CD8-positive, alpha-beta memory T cell (primary cell): Measurements from ENCODE around the gene MRPL23. TPM values are rescaled to one million over a fixed set of nuclear protein-coding genes. Genes with fewer than 3 reads are reported as not detected.

ENCODE experiments used
- CTCF ChIA-PET: fragments of 350-600 bp; sonication (Branson Sonifier 250); formaldehyde crosslinking; loops from one replicate; lab custom pipeline; 2021; ENCODE audit warnings: antibody characterized with exemption; lab: Charles Lee
- POLR2A ChIA-PET: fragments of 350-600 bp; sonication (Branson Sonifier 250); formaldehyde crosslinking; loops from one replicate; lab custom pipeline; 2021; ENCODE audit warnings: antibody characterized with exemption; lab: Charles Lee
- DNase-seq, 5 donors: peaks; one replicate each; pipeline versions ENCODE4 v3.0.0 to v3.0.0-alpha.2; 2020 to 2022; ENCODE audit warnings: mixed read lengths in 1 of 5
- H3K27ac ChIP-seq: one replicate; pipeline ENCODE4 v1.7.0; 2013; ENCODE audit warnings: low read depth, mild to moderate bottlenecking, low read length, moderate library complexity
- H3K27me3 ChIP-seq: 2 replicates; pipeline ENCODE4 v1.7.0; 2013; ENCODE audit warnings: low read length, mild to moderate bottlenecking; ENCODE audit not compliant: insufficient read depth, poor library complexity, severe bottlenecking
- H3K36me3 ChIP-seq: 2 replicates; pipeline ENCODE4 v1.7.0; 2013; ENCODE audit warnings: mild to moderate bottlenecking, low read length, moderate library complexity; ENCODE audit not compliant: insufficient read depth
- H3K4me1 ChIP-seq: 2 replicates; pipeline ENCODE4 v1.7.0; 2013; ENCODE audit warnings: mild to moderate bottlenecking, low read length, moderate library complexity; ENCODE audit not compliant: insufficient read depth
- H3K4me3 ChIP-seq: 2 replicates; pipeline ENCODE4 v1.7.0; 2013; ENCODE audit warnings: mild to moderate bottlenecking, low read length
- H3K9me3 ChIP-seq: 2 replicates; pipeline ENCODE4 v1.7.0; 2013; ENCODE audit warnings: mild to moderate bottlenecking, low read length
- H3K27ac Mint-ChIP-seq, 8 donors: one replicate each; pipeline ENCODE4 v1.8.0; 2020 to 2021; ENCODE audit warnings: mixed read lengths in 8 of 8, mild to moderate bottlenecking in 6 of 8, inconsistent platforms in 3 of 8, moderate library complexity in 3 of 8
- H3K27me3 Mint-ChIP-seq, 2 donors: one replicate each; pipeline ENCODE4 v1.8.0; 2020 to 2021; ENCODE audit warnings: mixed read lengths in 2 of 2, mild to moderate bottlenecking in 1 of 2, moderate library complexity in 1 of 2
- H3K36me3 Mint-ChIP-seq, 3 donors: one replicate each; pipeline ENCODE4 v1.8.0; 2020 to 2021; ENCODE audit warnings: mixed read lengths in 3 of 3, inconsistent platforms in 1 of 3, mild to moderate bottlenecking in 1 of 3
- H3K4me1 Mint-ChIP-seq, 3 donors: one replicate each; pipeline ENCODE4 v1.8.0; 2020 to 2021; ENCODE audit warnings: mixed read lengths in 3 of 3, inconsistent platforms in 1 of 3, mild to moderate bottlenecking in 1 of 3
- H3K4me3 Mint-ChIP-seq, 7 donors: one replicate each; pipeline ENCODE4 v1.8.0; 2020 to 2021; ENCODE audit warnings: mixed read lengths in 7 of 7, mild to moderate bottlenecking in 6 of 7, moderate library complexity in 4 of 7, inconsistent platforms in 2 of 7
- H3K9me3 Mint-ChIP-seq, 5 donors: one replicate each; pipeline ENCODE4 v1.8.0; 2020 to 2022; ENCODE audit warnings: mixed read lengths in 5 of 5, mild to moderate bottlenecking in 3 of 5, moderate library complexity in 2 of 5, inconsistent platforms in 1 of 5
- polyA plus RNA-seq: library from polyadenylated mRNA; unstranded; fragments of 300-500 nt; fragmentation: Illumina TruSeq; gene quantifications from one replicate; pipeline ENCODE4 v1.2.3, GENCODE V29; 2021
- total RNA-seq, 2 experiments: library from RNA; stranded (reverse); gene quantifications; one replicate each; pipeline ENCODE4 v1.2.3, GENCODE V29; 2021

The MRPL23 gene
- total and polyA plus RNA-seq, 3 experiments from 2014 or later = 9.3 to 129 (median 127) TPM

DNA sequence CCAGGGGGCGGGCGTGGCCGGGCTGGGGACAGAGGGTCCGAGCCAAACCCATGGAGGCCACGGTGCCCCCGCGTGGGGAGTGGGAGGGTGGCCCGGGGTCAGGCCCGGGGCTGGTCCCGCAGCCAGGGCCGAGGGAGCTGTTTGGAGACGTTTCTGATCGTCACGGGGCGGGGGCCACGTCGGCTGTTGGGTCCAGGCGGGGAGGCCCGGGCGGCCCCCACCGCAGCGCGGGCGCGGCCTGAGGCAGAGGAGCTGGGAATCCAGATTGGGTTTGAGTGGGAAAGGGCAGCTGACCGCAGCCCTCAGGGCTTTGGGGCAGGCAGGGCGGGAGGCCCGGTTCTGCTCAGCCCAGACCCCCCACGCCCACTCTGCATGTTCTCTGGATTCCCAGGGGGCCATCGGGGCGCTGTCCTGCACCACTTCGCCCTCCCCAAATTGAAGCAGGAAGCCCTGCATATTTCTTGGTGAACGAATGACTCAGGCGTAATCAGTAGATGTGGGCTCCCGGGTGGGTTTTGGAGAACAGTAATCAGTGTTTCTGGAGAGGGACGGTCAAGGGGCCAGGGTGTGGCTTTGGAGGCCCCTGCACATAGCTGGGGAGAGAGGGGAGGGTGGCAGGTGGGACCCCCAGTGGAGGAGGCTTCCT is 583 bp downstream of the MRPL23 start:
- no peak for DNase-seq
- Histone ChIP-seq H3K4me1 (no peaks in the 10 kb centered on the region), H3K9me3 (no peaks in the 10 kb centered on the region), H3K27me3 (no peaks in the 10 kb centered on the region), H3K27ac (no peak overlapping the region), H3K4me3 (no peak overlapping the region), H3K36me3 (no peaks in the 10 kb centered on the region)
- no peaks in the 10 kb centered on the region for H3K9me3 Mint-ChIP-seq
- H3K36me3 Mint-ChIP-seq = no peaks in the 10 kb centered on the region
- no peak overlapping the region for H3K27ac Mint-ChIP-seq
- no peak overlapping the region for H3K4me3 Mint-ChIP-seq
- no peaks in the 10 kb centered on the region for H3K4me1 Mint-ChIP-seq
- H3K27me3 Mint-ChIP-seq = no peaks in the 10 kb centered on the region
- CTCF ChIA-PET = interaction anchor here (0.7 to 2.2 kb wide), 8 partner anchors 53 to 939 kb away, joined by 3 to 8 read pairs (median 4); partner anchors contain the start of gene SYT8
- POLR2A ChIA-PET = interaction anchor here (0.6 to 1.0 kb wide), 4 partner anchors 65 to 102 kb away, joined by 3 to 5 read pairs (median 4); no protein-coding TSS in a partner anchor

- Mint-ChIP-seq H3K9me3 (no peaks in the 10 kb centered on the region), H3K27ac (no peak overlapping the region), H3K4me3 (peak overlapping the region in 3 of 7 donors; percentile 32 to 75 (median 39)), H3K27me3 (no peaks in the 10 kb centered on the region), H3K36me3 (no peaks in the 10 kb centered on the region), H3K4me1 (no peaks in the 10 kb centered on the region)
- H3K27me3 ChIP-seq = no peaks in the 10 kb centered on the region
- H3K9me3 ChIP-seq = no peaks in the 10 kb centered on the region
- DNase-seq = peak in 1 of 5 donors; percentile 23
- POLR2A ChIA-PET = interaction anchor here (0.8 kb wide), 1 partner anchor 98 kb away, joined by 3 read pairs; no protein-coding TSS in a partner anchor
- H3K4me1 ChIP-seq = no peaks in the 10 kb centered on the region
- CTCF ChIA-PET = interaction anchor here (1.0 to 3.3 kb wide), 4 partner anchors 66 to 203 kb away, joined by 3 to 11 read pairs (median 6); no protein-coding TSS in a partner anchor
- no peak overlapping the region for H3K27ac ChIP-seq
- H3K4me3 ChIP-seq = no peak overlapping the region
- no peaks in the 10 kb centered on the region for H3K36me3 ChIP-seq
These were observed 1.3 kb downstream of the MRPL23 start for GRCh38 chr11:1948389-1948788.

DNA sequence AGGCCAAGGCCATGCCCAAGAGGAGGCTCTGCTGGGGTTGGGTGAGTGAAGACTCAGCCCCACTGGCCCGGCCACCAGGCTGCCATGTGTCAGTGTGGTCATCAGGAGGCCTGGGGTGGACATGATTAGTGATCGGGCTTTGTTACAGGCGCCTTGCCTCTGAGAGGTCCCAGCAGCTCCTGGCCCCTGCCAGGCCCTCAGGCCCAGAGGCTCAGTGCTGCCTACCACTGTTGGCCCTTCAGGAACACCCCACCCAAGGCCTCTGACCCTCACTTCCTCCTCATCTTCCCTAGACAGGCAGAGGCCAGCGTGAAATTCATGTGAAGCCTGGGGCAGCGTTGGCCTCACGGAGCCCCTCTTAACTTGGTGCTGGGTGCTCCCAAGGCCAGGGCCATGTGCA is 2.2 kb downstream of the MRPL23 start:
- Histone ChIP-seq H3K4me1 (no peaks in the 10 kb centered on the region), H3K9me3 (no peaks in the 10 kb centered on the region), H3K36me3 (no peaks in the 10 kb centered on the region), H3K4me3 (no peak overlapping the region), H3K27me3 (no peaks in the 10 kb centered on the region), H3K27ac (no peak overlapping the region)
- no peak for DNase-seq
- H3K4me1 Mint-ChIP-seq = no peaks in the 10 kb centered on the region
- H3K9me3 Mint-ChIP-seq = no peaks in the 10 kb centered on the region
- no peak overlapping the region for H3K4me3 Mint-ChIP-seq
- no peaks in the 10 kb centered on the region for H3K27me3 Mint-ChIP-seq
- POLR2A ChIA-PET = no interaction called here
- H3K27ac Mint-ChIP-seq = no peak overlapping the region
- CTCF ChIA-PET = interaction anchor here (1.3 to 3.3 kb wide), 3 partner anchors 52 to 202 kb away, joined by 6 to 11 read pairs (median 8); no protein-coding TSS in a partner anchor
- no peaks in the 10 kb centered on the region for H3K36me3 Mint-ChIP-seq

DNA sequence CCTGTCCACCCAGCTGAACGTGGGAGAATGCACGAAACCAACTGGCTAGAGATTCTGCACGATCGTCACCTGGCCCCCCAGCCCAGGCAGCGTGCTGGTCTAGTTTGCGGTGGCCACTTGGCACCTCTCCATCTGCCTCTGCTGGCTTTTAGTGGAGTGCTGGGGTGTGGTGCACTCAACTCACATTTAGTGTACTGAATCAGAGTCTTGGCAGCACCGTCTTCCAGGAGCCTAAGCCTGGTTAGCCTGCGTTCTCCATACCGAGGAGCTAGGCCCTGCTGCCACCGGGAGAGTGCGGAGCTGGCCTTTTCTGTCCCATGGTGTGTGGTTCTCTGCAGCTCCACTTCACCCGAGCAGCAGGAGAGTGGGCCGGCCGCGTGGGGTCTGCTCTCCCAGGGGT is 2.8 kb downstream of the MRPL23 start:
- Histone ChIP-seq H3K27me3 (no peaks in the 10 kb centered on the region), H3K4me1 (no peaks in the 10 kb centered on the region), H3K27ac (no peak overlapping the region), H3K9me3 (no peaks in the 10 kb centered on the region), H3K36me3 (no peaks in the 10 kb centered on the region), H3K4me3 (no peak overlapping the region)
- ChIA-PET POLR2A (no interaction called here), CTCF (interaction anchor here (1.2 to 3.3 kb wide), 5 partner anchors 52 to 202 kb away, joined by 3 to 11 read pairs (median 7); no protein-coding TSS in a partner anchor)
- Mint-ChIP-seq H3K27ac (no peak overlapping the region), H3K27me3 (no peaks in the 10 kb centered on the region), H3K36me3 (no peaks in the 10 kb centered on the region), H3K4me1 (no peaks in the 10 kb centered on the region), H3K4me3 (no peak overlapping the region), H3K9me3 (no peaks in the 10 kb centered on the region)
- no peak for DNase-seq

DNA sequence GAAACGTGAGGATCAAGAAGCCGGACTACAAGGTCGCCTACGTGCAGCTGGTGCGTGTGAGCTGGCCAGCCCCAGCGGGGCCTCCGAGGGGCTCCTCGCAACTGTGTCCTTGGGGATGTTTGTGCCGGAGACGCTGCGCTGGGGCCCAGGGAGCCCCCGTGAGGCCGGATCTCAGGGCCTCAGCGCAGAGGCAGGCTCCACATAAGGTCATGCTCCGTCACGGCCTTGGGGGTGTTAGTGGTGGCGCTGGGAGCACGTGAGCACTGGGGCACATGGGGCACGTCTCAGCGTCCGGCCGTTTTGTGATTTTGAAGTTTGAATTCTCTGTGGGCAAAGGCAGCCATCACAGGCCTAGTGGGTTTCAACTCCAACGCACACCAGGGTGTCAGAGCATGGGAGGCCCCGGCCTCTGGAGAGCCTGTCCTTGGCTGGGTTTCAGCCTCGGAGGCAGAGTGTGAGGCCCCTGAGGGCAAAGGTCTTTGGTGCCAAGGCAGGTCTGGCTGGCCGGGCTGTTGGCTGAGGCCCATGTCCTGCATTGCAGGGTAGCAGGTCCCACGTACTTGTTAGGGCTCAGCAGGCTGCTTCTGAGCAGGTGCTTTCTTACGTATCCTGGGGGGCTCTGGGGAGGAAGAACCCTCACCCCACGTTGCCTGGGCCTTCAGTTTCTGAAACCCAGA is 5.8 kb downstream of the MRPL23 start:
- H3K27me3 ChIP-seq = no peaks in the 10 kb centered on the region
- Mint-ChIP-seq H3K4me1 (no peaks in the 10 kb centered on the region), H3K9me3 (no peaks in the 10 kb centered on the region), H3K27ac (no peak overlapping the region), H3K36me3 (no peaks in the 10 kb centered on the region), H3K4me3 (no peak overlapping the region), H3K27me3 (no peaks in the 10 kb centered on the region)
- H3K9me3 ChIP-seq = no peaks in the 10 kb centered on the region
- no peaks in the 10 kb centered on the region for H3K36me3 ChIP-seq
- no peak overlapping the region for H3K27ac ChIP-seq
- ChIA-PET POLR2A (no interaction called here), CTCF (no interaction called here)
- H3K4me3 ChIP-seq = no peak overlapping the region
- H3K4me1 ChIP-seq = no peaks in the 10 kb centered on the region
- DNase-seq = no peak

- Mint-ChIP-seq H3K27ac (no peak overlapping the region), H3K27me3 (no peaks in the 10 kb centered on the region), H3K4me1 (no peaks in the 10 kb centered on the region), H3K36me3 (no peaks in the 10 kb centered on the region), H3K9me3 (no peaks in the 10 kb centered on the region), H3K4me3 (no peak overlapping the region)
- CTCF ChIA-PET = interaction anchor here (1.4 to 2.2 kb wide), 2 partner anchors 199 to 260 kb away, joined by 3 to 10 read pairs; no protein-coding TSS in a partner anchor
- POLR2A ChIA-PET = no interaction called here
- no peak overlapping the region for H3K4me3 ChIP-seq
- H3K27me3 ChIP-seq = no peaks in the 10 kb centered on the region
- no peaks in the 10 kb centered on the region for H3K9me3 ChIP-seq
- H3K27ac ChIP-seq = no peak overlapping the region
- H3K36me3 ChIP-seq = no peaks in the 10 kb centered on the region
- no peak for DNase-seq
- H3K4me1 ChIP-seq = no peaks in the 10 kb centered on the region
These were observed 6.5 kb downstream of the MRPL23 start for GRCh38 chr11:1953489-1954266.

- Histone ChIP-seq H3K9me3 (no peaks in the 10 kb centered on the region), H3K4me1 (no peaks in the 10 kb centered on the region), H3K36me3 (no peaks in the 10 kb centered on the region), H3K27ac (no peak overlapping the region), H3K4me3 (no peak overlapping the region), H3K27me3 (no peaks in the 10 kb centered on the region)
- no peaks in the 10 kb centered on the region for H3K27me3 Mint-ChIP-seq
- no peak overlapping the region for H3K4me3 Mint-ChIP-seq
- ChIA-PET CTCF (no interaction called here), POLR2A (no interaction called here)
- no peaks in the 10 kb centered on the region for H3K4me1 Mint-ChIP-seq
- no peak for DNase-seq
- no peaks in the 10 kb centered on the region for H3K9me3 Mint-ChIP-seq
- H3K36me3 Mint-ChIP-seq = no peaks in the 10 kb centered on the region
- H3K27ac Mint-ChIP-seq = no peak overlapping the region
These were observed 11.2 kb downstream of the MRPL23 start for GRCh38 chr11:1958367-1958766.
